Inflammatory macrophage (primary cell): ENCODE results near the gene WLS.
"Not testable (repeated sequence)": the region's sequence is repeated elsewhere in the genome, so short reads cannot be mapped to it uniquely, and the experiment has no call there.

Experiments
- DNase-seq, 2 donors: peaks; one replicate each; pipeline ENCODE4 v3.0.0-alpha.2; 2020 to 2022

The WLS gene

GRCh38 chr1:68198752-68199151 is 33.6 kb downstream of the WLS start:
- DNase-seq = no peak

- DNase-seq = no peak
Measured at GRCh38 chr1:68197891-68198290, 34.4 kb downstream of the WLS start.

GRCh38 chr1:68197461-68197860 is 34.9 kb downstream of the WLS start:
- DNase-seq = no peak

GRCh38 chr1:68196676-68197075 is 35.6 kb downstream of the WLS start:
- no peak for DNase-seq

- no peak for DNase-seq
Measured at GRCh38 chr1:68191717-68192116, 40.6 kb downstream of the WLS start.

- DNase-seq = no peak
Measured at GRCh38 chr1:68188644-68189340, 43.5 kb downstream of the WLS start.

GRCh38 chr1:68188060-68188538 is 44.2 kb downstream of the WLS start:
- no peak for DNase-seq

- DNase-seq = no peak
Measured at GRCh38 chr1:68185743-68186142, 46.6 kb downstream of the WLS start.

GRCh38 chr1:68183895-68184294 is 48.4 kb downstream of the WLS start:
- no peak for DNase-seq

- DNase-seq = no peak
Measured at GRCh38 chr1:68181165-68181556, 51.2 kb downstream of the WLS start.

- DNase-seq = no peak
Measured at GRCh38 chr1:68180441-68181164, 51.7 kb downstream of the WLS start.

GRCh38 chr1:68178821-68179490 is 53.4 kb downstream of the WLS start:
- DNase-seq = no peak

- DNase-seq = no peak
Measured at GRCh38 chr1:68175621-68176398, 56.5 kb downstream of the WLS start.

GRCh38 chr1:68174738-68175113 is 57.6 kb downstream of the WLS start:
- peak in 1 of 2 donors; percentile 17 for DNase-seq

GRCh38 chr1:68173936-68174737 is 58.2 kb downstream of the WLS start:
- no peak for DNase-seq

- DNase-seq = no peak
Measured at GRCh38 chr1:68173283-68173935, 58.9 kb downstream of the WLS start.

- DNase-seq = not testable (repeated sequence)
Measured at GRCh38 chr1:68171795-68172194, 60.5 kb downstream of the WLS start.

GRCh38 chr1:68168545-68169171 is 63.7 kb downstream of the WLS start:
- DNase-seq = no peak

GRCh38 chr1:68167211-68167610 is 65.1 kb downstream of the WLS start:
- DNase-seq = no peak

GRCh38 chr1:68166348-68166747 is 66.0 kb downstream of the WLS start:
- no peak for DNase-seq

- no peak for DNase-seq
Measured at GRCh38 chr1:68165665-68166064, 66.7 kb downstream of the WLS start.
